ENCODE measurements around the gene CLCA4. TPM values are rescaled to one million over a fixed set of nuclear protein-coding genes. Genes with fewer than 3 reads are reported as not detected.

CLCA4 gene
- total RNA-seq, 3 donors from 2014 or later (not counting 1 experiment from before 2014, with no cell fraction given): not detected

DNA sequence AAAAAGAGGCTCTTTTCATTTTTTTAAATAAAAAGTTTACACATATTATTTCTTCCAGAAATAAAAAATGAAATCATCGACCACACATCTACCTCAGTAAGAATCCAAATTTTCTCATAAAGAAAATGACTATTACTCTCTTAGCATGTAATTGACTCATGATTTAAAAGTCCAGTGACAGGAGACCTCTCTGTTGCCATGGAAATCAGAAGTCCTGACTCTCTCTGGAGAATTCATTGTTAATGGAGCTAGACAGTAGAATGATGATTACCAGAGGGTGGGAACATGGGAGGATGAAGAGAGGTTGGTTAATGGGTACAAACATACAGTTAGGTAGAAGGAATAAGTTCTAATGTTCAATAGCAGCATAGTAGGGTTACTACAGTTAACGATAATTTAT, 5.0 kb upstream of the CLCA4 start:
- H3K27ac ChIP-seq (ENCODE audit: low read length): no peak overlapping the region
- H3K4me1 Mint-ChIP-seq: no peaks in the 10 kb centered on the region
- H3K36me3 ChIP-seq (ENCODE audit: control insufficient read depth, insufficient read depth, low read length): no peaks in the 10 kb centered on the region
- no peaks in the 10 kb centered on the region for H3K36me3 Mint-ChIP-seq
- no peaks in the 10 kb centered on the region for H3K4me1 ChIP-seq (ENCODE audit: control insufficient read depth, insufficient read depth, low read length)
- DNase-seq (no peak), ATAC-seq (no peak)
- H3K9me3 Mint-ChIP-seq: no peaks in the 10 kb centered on the region
- no peak for TF ChIP-seq CTCF (IDR thresholded peaks at IDR 0.05)
- no peak overlapping the region for H3K4me3 ChIP-seq (ENCODE audit: low read length)
- H3K27me3 ChIP-seq (ENCODE audit: control insufficient read depth, insufficient read depth, low read length): no peaks in the 10 kb centered on the region
- no peak overlapping the region for H3K4me3 Mint-ChIP-seq
- peaks cover 7 to 30% of the 10 kb centered on the region in 2 donors for H3K27me3 Mint-ChIP-seq (ENCODE audit: low read depth in 2 of 2)
- no peak overlapping the region for H3K27ac Mint-ChIP-seq
- intact Hi-C loops (cut with micrococcal nuclease): no loop called here
- no peaks in the 10 kb centered on the region for H3K9me3 ChIP-seq (ENCODE audit: control insufficient read depth, insufficient read depth, low read length)
- WGBS (ENCODE audit: insufficient coverage): 98% methylated on average over 2 of the region's 2 CpGs

- no peak for TF ChIP-seq CTCF (IDR thresholded peaks at IDR 0.05)
- DNase-seq (no peak), ATAC-seq (no peak)
- Histone ChIP-seq H3K4me1 (ENCODE audit: control insufficient read depth, insufficient read depth, low read length) (no peaks in the 10 kb centered on the region), H3K9me3 (ENCODE audit: control insufficient read depth, insufficient read depth, low read length) (no peaks in the 10 kb centered on the region), H3K36me3 (ENCODE audit: control insufficient read depth, insufficient read depth, low read length) (no peaks in the 10 kb centered on the region), H3K27me3 (ENCODE audit: control insufficient read depth, insufficient read depth, low read length) (no peaks in the 10 kb centered on the region), H3K27ac (ENCODE audit: low read length) (no peak overlapping the region), H3K4me3 (ENCODE audit: low read length) (no peak overlapping the region)
- H3K4me1 Mint-ChIP-seq: no peaks in the 10 kb centered on the region
- H3K27me3 Mint-ChIP-seq (ENCODE audit: low read depth in 2 of 2): peaks cover 10 to 30% of the 10 kb centered on the region in 2 donors
- intact Hi-C loops (cut with micrococcal nuclease): no loop called here
- no peaks in the 10 kb centered on the region for H3K36me3 Mint-ChIP-seq
- H3K9me3 Mint-ChIP-seq: no peaks in the 10 kb centered on the region
- no peak overlapping the region for H3K4me3 Mint-ChIP-seq
- H3K27ac Mint-ChIP-seq: no peak overlapping the region
Observed at GRCh38 chr1:86542631-86543030, 4.2 kb upstream of the CLCA4 start.

GRCh38 chr1:86548839-86549238, 2.0 kb downstream of the CLCA4 start:
- no peak for ATAC-seq
- H3K27ac Mint-ChIP-seq: no peak overlapping the region
- no peaks in the 10 kb centered on the region for H3K9me3 ChIP-seq (ENCODE audit: control insufficient read depth, insufficient read depth, low read length)
- no peak overlapping the region for H3K4me3 Mint-ChIP-seq
- H3K36me3 Mint-ChIP-seq: no peaks in the 10 kb centered on the region
- no peaks in the 10 kb centered on the region for H3K4me1 Mint-ChIP-seq
- peaks cover 6 to 14% of the 10 kb centered on the region in 2 donors for H3K27me3 Mint-ChIP-seq (ENCODE audit: low read depth in 2 of 2)
- H3K4me1 ChIP-seq (ENCODE audit: control insufficient read depth, insufficient read depth, low read length): no peaks in the 10 kb centered on the region
- no peak for DNase-seq
- H3K9me3 Mint-ChIP-seq: no peaks in the 10 kb centered on the region
- no peaks in the 10 kb centered on the region for H3K36me3 ChIP-seq (ENCODE audit: control insufficient read depth, insufficient read depth, low read length)
- no peak for TF ChIP-seq CTCF (IDR thresholded peaks at IDR 0.05)
- H3K4me3 ChIP-seq (ENCODE audit: low read length): no peak overlapping the region
- H3K27ac ChIP-seq (ENCODE audit: low read length): no peak overlapping the region
- no peaks in the 10 kb centered on the region for H3K27me3 ChIP-seq (ENCODE audit: control insufficient read depth, insufficient read depth, low read length)
- intact Hi-C loops (cut with micrococcal nuclease): no loop called here

DNA sequence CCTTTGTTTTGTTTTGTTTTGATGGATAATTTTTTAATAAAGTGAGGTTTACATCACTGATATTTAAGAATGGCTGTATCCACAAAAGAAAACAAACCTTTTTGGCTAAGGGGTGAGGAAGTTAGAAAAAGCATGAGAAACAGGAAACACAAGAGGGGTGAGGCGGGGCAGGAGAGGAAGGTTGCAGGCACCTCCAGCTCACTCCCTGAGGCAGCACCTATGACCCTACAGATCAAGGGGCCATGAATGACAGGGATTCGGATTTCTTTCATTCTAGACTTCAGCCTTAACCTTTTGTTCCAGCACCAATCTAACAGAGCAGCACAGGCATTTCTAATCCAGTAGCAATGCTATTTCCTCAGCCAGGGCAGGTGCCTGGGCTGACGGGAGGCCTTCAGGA, 4.4 kb downstream of the CLCA4 start:
- ATAC-seq (no peak), DNase-seq (no peak)
- WGBS (ENCODE audit: insufficient coverage): 83% methylated on average over 3 of the region's 3 CpGs
- Histone ChIP-seq H3K27me3 (ENCODE audit: control insufficient read depth, insufficient read depth, low read length) (no peaks in the 10 kb centered on the region), H3K36me3 (ENCODE audit: control insufficient read depth, insufficient read depth, low read length) (no peaks in the 10 kb centered on the region), H3K4me3 (ENCODE audit: low read length) (no peak overlapping the region), H3K4me1 (ENCODE audit: control insufficient read depth, insufficient read depth, low read length) (no peaks in the 10 kb centered on the region), H3K27ac (ENCODE audit: low read length) (no peak overlapping the region), H3K9me3 (ENCODE audit: control insufficient read depth, insufficient read depth, low read length) (no peaks in the 10 kb centered on the region)
- Mint-ChIP-seq H3K4me3 (no peak overlapping the region), H3K27me3 (ENCODE audit: low read depth in 2 of 2) (peaks cover 0 to 6% of the 10 kb centered on the region in 2 donors), H3K4me1 (no peaks in the 10 kb centered on the region), H3K27ac (no peak overlapping the region), H3K9me3 (no peaks in the 10 kb centered on the region), H3K36me3 (no peaks in the 10 kb centered on the region)
- TF ChIP-seq CTCF (IDR thresholded peaks at IDR 0.05): no peak
- intact Hi-C loops (cut with micrococcal nuclease): no loop called here
